Measurements from ENCODE around the gene HAUS8.

GRCh38 chr19:17075864-17076542 is 751 bp upstream of the HAUS8 start:
- TF ChIP-seq CTCF (IDR thresholded peaks at IDR 0.05 in 8 of 11, conservative IDR thresholded peaks at IDR 0.05 in 3 of 11) (no peak), POLR2A (IDR thresholded peaks at IDR 0.05) (no peak), POLR2AphosphoS5 (IDR thresholded peaks at IDR 0.05) (no peak)
